ENCODE measurements around the gene PLVAP.

Gene PLVAP

DNA sequence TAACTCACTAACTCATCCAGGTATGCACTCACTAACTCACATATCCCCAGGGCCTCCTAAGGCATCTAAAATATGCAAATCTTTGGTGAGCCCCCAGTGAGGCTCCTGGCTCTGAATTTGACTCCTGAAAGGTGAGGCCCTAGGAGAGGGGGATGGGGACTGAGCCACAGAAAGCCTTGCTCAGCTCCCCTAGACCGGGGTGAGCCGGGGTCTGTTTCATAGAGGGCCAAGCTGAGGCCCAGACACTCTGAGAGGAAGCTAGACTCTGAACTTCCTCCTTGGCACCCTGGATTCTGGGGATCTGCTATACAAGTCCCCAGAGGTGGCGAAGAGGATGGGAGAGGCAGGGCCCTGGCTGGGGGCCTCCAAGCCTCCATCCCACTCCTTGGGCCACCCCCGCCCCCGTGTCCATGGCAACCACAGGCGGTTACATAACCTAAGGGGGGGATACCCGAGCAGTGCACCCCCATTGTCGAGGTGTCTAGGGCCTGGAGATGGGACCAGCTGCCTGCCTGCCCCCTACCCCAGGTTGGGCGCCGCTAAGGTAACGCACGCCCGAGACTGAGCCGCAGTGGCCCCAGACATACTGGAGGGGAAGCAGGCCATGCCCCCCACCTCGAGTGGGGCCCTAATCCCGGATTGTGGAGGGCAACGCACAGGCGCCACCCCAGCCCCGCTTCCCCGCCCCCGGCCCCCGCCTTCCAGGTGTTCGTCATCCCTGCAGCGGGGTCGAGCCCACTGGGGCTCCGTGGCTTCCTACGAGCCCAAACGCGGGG is 74.6 kb downstream of the PLVAP start:
- no peak for DNase-seq (ENCODE audit: low spot score)
